ENCODE measurements around the gene ST6GALNAC3.

Gene ST6GALNAC3

DNA sequence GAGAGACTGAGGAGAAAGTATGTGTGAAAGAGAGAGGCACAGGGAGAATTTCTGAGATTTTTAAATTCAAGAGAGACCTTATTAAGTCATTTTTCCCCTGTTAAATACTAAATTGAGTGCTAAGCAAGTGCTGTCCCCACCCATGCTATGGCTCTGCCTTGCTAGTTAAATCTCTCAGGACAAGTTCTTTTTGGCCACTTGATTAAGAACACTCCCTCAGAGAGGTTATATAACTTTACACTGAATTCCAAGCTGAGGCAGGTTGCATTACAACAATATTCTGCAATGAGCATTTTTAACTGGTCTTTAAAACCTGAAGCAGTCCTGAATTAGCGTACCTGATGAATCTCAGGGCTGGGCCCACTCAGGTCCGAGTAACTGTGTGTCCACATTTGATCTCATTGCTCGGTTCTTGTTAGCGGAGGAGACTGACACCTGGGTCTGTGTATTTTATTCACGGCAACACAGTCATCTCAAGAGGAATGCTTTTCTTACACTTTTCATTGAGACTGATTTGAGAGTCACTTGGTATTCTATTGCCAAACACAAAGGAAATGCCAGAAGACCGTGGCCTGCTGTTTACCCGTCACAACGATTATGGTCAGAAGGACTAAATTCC, 605.1 kb downstream of the ST6GALNAC3 start:
- DNase-seq (ENCODE audit: low read depth in 2 of 2, low spot score in 1 of 2): no peak

DNA sequence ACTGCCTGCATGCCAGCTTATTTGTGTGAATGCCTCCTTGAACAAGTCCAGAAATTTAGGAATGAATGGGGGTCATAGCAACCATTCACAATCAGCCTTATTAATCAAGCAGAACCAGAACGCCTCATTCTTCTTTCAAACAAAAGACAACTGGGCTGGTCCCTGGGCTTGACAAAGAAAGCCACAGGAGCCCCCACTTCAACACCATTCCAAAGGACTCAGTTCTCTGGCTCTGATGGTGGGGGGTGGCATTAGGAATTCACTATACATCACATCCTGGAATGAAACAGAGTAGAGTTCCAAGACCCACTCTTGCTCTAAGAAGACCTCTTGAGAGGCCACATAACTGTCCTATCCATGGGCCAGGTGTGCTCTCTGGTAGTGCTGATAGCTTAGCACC, 606.1 kb downstream of the ST6GALNAC3 start:
- DNase-seq (ENCODE audit: low read depth in 2 of 2, low spot score in 1 of 2): no peak

DNA sequence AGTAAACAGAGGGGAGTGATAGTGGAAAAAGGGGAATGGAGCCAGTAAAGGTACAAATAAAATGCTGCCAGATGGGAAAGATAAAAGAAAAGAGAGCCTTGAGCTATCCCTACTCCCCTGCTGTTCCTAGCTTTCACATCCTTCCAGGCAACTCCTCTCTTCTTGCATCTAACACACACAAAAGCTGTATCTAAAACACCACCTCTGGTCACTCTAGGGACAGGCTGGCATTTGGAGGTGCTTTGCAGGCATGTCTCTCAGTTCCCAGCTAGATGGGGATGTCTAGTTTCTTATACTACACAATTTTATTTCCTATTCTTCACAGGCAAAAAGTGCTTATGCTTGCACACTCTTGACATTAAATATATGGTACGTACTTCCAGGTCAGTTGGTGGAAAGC, 607.6 kb downstream of the ST6GALNAC3 start:
- DNase-seq (ENCODE audit: low read depth in 2 of 2, low spot score in 1 of 2): no peak
